Fibroblast of villous mesenchyme (primary cell): ENCODE results near the gene IGF1R. TPM values are rescaled to one million over a fixed set of nuclear protein-coding genes. Genes with fewer than 3 reads are reported as not detected.

Source experiments
- DNase-seq: peaks from one replicate; pipeline ENCODE4 v3.0.0-alpha.2; 2010; ENCODE audit warnings: low read depth
- H3K4me3 ChIP-seq: 2 replicates; pipeline ENCODE4 v1.5.1; 2011; ENCODE audit warnings: low read depth, mild to moderate bottlenecking, low read length
- total RNA-seq: library from RNA; depleted of rRNA; stranded (reverse); fragments of >200 nt; gene quantifications from 2 replicates; pipeline ENCODE4 v1.2.3, GENCODE V29; 2012
- TF ChIP-seq, protein P1 (sequence below): IDR thresholded peaks from 2 replicates; pipeline ENCODE4 v1.5.1; 2012; ENCODE audit warnings: low read depth, mild to moderate bottlenecking, low read length; ENCODE audit not compliant: insufficient read depth

The IGF1R gene
- total RNA-seq, 1 donor: 19.4 TPM

- DNase-seq: peak; percentile 81
- H3K4me3 ChIP-seq: no peak overlapping the region
- TF ChIP-seq, protein P1, sequence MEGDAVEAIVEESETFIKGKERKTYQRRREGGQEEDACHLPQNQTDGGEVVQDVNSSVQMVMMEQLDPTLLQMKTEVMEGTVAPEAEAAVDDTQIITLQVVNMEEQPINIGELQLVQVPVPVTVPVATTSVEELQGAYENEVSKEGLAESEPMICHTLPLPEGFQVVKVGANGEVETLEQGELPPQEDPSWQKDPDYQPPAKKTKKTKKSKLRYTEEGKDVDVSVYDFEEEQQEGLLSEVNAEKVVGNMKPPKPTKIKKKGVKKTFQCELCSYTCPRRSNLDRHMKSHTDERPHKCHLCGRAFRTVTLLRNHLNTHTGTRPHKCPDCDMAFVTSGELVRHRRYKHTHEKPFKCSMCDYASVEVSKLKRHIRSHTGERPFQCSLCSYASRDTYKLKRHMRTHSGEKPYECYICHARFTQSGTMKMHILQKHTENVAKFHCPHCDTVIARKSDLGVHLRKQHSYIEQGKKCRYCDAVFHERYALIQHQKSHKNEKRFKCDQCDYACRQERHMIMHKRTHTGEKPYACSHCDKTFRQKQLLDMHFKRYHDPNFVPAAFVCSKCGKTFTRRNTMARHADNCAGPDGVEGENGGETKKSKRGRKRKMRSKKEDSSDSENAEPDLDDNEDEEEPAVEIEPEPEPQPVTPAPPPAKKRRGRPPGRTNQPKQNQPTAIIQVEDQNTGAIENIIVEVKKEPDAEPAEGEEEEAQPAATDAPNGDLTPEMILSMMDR: peak; percentile 57
These were observed 233.5 kb downstream of the IGF1R start for GRCh38 chr15:98881526-98882520.

GRCh38 chr15:98883478-98883877, 235.1 kb downstream of the IGF1R start:
- no peak overlapping the region for H3K4me3 ChIP-seq
- TF ChIP-seq, protein P1: no peak
- no peak for DNase-seq

- H3K4me3 ChIP-seq: no peak overlapping the region
- no peak for DNase-seq
- TF ChIP-seq, protein P1: no peak
These were observed 236.6 kb downstream of the IGF1R start for GRCh38 chr15:98884894-98885293.

DNA sequence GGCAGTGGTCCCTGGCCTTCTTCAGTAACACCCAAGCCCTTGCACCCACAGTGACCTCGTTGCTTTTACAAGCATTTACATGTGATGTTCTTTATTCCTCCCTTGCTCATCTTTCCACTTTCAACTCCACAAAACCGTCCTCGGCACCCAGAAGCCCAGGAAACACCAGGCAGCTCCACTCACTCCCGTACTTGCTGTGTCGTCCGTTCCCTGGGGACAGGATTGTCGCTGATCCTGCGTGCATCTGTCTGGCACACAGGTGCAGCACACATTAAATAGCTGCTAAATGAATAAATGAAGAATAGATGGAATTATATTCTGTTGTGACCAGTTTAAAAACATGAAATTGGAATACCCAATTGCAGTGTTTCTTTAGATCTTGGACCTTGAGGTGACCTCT, 239.6 kb downstream of the IGF1R start:
- no peak for DNase-seq
- TF ChIP-seq, protein P1: no peak
- no peak overlapping the region for H3K4me3 ChIP-seq

- TF ChIP-seq, protein P1: no peak
- peak; percentile 70 for DNase-seq
- H3K4me3 ChIP-seq: no peak overlapping the region
These were observed 240.6 kb downstream of the IGF1R start for GRCh38 chr15:98888820-98889479.

DNA sequence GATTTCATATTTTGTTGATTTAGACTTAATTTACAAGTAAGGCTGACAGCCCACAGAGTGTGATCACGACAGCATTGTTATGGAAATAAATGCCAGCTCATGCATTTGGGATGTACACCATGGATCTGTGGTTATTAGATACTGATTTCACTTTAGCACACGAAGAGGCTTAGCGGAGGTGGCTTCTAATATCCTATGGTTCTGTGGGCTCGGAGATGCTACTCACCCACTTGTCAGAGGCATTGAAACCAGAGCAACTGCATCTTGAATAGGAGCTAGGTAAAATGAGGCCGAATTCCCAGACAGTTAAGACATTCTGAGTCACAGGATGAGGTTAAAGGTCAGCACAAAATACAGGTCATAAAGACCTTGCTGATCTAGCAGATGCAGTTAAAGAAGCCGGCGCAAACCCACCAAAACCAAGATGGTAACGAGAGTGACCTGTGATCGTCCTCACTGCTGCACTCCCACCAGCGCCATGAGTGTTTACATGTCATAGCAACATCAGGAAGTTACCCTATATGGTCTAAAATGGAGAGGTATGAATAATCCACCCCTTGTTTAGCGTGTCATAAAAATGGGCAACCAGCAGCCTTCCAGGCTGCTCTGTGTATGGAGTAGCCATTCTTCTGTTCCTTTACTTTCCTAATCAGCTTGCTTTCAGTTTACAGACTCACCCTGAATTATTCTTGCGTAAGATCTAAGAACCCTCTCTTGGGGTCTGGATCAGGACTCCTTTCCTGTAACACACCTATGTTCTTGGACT, 241.8 kb downstream of the IGF1R start:
- peak; percentile 92 for DNase-seq

More for the DNA sequence above, 241.8 kb downstream of the IGF1R start:
- peak overlapping the region; percentile 27 for H3K4me3 ChIP-seq
- TF ChIP-seq, protein P1: no peak
